ENCODE data around the gene EDEM2. TPM values are rescaled to one million over a fixed set of nuclear protein-coding genes. Genes with fewer than 3 reads are reported as not detected.

The EDEM2 gene, protein sequence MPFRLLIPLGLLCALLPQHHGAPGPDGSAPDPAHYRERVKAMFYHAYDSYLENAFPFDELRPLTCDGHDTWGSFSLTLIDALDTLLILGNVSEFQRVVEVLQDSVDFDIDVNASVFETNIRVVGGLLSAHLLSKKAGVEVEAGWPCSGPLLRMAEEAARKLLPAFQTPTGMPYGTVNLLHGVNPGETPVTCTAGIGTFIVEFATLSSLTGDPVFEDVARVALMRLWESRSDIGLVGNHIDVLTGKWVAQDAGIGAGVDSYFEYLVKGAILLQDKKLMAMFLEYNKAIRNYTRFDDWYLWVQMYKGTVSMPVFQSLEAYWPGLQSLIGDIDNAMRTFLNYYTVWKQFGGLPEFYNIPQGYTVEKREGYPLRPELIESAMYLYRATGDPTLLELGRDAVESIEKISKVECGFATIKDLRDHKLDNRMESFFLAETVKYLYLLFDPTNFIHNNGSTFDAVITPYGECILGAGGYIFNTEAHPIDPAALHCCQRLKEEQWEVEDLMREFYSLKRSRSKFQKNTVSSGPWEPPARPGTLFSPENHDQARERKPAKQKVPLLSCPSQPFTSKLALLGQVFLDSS
- 12.5 TPM for polyA plus RNA-seq (2012; ENCODE audit: insufficient read length, low read depth)

DNA sequence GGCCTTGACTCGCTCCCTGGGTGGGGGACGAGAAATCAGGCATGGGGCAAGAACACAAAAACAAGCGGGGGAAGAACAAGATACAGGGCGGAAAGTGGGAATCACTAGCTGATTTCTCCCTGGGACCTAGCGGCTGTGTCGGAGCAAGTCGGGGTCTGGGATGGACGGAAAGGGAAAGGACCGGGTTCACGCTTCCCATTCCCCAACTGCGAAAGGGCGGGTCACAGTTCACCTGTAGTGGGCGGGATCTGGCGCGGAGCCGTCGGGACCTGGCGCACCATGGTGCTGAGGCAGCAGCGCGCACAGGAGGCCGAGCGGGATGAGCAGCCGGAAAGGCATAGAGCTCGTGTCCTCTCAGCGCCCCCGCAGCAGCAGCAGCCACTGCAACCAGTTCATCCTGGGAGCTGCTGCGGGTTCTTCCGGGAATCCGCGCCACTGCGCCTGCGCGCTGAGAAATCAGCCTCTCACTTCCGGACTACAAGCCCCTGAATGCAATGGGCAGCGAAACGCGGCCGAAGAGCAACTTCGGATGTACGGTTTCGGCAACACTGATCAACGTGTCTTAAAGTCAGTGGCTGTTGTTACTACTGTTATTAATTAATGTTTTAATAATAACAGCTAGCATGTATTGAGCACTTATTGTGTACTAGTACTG lies at the start of gene EDEM2:
EDEM2 (minus strand) TSS at position 417 of the 655 bp plus-strand sequence; CDS start at position 339, 78 bp downstream.
- TF ChIP-seq FOXP2 (optimal IDR thresholded peaks at IDR 0.05; ENCODE audit: borderline replicate concordance, extremely low read depth, extremely low read length, insufficient read depth) (peak; percentile 83), SIN3A (IDR thresholded peaks at IDR 0.05; ENCODE audit: borderline replicate concordance, insufficient read depth, low read length) (peak; percentile 79; the same call in 1 of the 2 replicates), TAF1 (IDR thresholded peaks at IDR 0.05; ENCODE audit: borderline replicate concordance, insufficient read depth, low read length) (peak; percentile 48; the same call in 1 of the 2 replicates), POLR2AphosphoS5 (IDR thresholded peaks at IDR 0.05; ENCODE audit: low read depth, low read length) (peak; percentile 75)
- TF ChIP-seq, protein P1, sequence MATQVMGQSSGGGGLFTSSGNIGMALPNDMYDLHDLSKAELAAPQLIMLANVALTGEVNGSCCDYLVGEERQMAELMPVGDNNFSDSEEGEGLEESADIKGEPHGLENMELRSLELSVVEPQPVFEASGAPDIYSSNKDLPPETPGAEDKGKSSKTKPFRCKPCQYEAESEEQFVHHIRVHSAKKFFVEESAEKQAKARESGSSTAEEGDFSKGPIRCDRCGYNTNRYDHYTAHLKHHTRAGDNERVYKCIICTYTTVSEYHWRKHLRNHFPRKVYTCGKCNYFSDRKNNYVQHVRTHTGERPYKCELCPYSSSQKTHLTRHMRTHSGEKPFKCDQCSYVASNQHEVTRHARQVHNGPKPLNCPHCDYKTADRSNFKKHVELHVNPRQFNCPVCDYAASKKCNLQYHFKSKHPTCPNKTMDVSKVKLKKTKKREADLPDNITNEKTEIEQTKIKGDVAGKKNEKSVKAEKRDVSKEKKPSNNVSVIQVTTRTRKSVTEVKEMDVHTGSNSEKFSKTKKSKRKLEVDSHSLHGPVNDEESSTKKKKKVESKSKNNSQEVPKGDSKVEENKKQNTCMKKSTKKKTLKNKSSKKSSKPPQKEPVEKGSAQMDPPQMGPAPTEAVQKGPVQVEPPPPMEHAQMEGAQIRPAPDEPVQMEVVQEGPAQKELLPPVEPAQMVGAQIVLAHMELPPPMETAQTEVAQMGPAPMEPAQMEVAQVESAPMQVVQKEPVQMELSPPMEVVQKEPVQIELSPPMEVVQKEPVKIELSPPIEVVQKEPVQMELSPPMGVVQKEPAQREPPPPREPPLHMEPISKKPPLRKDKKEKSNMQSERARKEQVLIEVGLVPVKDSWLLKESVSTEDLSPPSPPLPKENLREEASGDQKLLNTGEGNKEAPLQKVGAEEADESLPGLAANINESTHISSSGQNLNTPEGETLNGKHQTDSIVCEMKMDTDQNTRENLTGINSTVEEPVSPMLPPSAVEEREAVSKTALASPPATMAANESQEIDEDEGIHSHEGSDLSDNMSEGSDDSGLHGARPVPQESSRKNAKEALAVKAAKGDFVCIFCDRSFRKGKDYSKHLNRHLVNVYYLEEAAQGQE (IDR thresholded peaks at IDR 0.05; ENCODE audit: insufficient read depth in 1 of 2, low read depth in 2 of 2, low read length in 2 of 2) = no peak

DNA sequence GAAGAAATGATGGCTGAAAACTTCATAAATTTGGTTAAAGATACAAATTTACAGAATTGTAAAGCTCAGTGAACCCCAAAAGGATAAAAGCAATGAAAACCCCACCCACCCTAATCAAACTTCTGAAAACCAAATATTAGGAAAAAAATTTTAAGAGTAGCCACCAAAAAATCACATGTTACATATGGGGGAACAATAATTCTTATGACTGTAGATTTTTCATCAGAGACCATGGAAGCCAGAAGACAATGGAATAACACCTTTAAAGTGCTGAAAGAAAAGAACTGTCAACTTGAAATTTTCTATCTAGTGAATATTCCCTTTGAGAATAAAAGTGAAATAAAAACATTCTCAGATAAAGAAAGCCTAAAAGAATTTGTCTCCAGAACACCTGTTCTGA lies 49.2 kb upstream of the EDEM2 start:
- TF ChIP-seq, protein P1 (IDR thresholded peaks at IDR 0.05; ENCODE audit: insufficient read depth in 1 of 2, low read depth in 2 of 2, low read length in 2 of 2) = no peak
- TF ChIP-seq SIN3A (IDR thresholded peaks at IDR 0.05; ENCODE audit: borderline replicate concordance, insufficient read depth, low read length) (no peak), POLR2AphosphoS5 (IDR thresholded peaks at IDR 0.05; ENCODE audit: low read depth, low read length) (no peak), FOXP2 (optimal IDR thresholded peaks at IDR 0.05; ENCODE audit: borderline replicate concordance, extremely low read depth, extremely low read length, insufficient read depth) (no peak), TAF1 (IDR thresholded peaks at IDR 0.05; ENCODE audit: borderline replicate concordance, insufficient read depth, low read length) (no peak)

DNA sequence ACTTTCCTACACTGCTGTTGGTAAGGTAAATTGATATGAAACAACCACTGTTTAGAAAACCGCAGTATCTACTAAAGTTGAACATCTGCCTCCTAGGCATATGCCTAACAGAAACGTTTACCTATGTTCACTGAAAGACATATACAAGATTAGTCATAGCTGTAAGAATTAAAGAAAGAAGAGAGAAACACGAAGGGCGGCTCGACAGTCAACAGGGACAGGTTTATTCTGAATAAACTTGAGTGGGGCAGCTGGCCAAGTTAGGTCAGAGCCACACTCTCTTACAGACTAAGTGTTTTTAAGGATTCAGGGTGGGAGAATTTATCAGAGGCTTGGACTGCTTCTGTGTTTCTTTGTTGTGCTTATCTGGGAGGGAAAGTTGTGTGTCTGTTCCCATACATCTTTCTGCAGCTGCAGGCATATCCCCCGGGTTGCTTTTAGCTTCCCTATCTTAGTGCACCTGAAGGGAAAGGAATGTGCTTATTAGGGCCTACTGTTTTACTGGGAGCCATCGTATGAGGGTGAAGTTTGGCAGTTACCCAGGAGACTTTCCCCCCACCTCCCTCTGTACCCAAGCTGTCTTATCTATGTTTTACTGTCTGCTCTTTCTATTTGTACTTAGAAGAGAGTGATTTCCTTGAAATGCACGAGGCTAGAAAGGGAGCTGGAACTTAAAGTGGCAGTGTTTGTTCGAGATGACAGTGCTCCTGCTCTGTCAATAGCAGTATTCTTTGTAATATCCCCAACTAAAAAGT lies 45.2 kb upstream of the EDEM2 start:
- TF ChIP-seq SIN3A (IDR thresholded peaks at IDR 0.05; ENCODE audit: borderline replicate concordance, insufficient read depth, low read length) = no peak
- no peak for TF ChIP-seq TAF1 (IDR thresholded peaks at IDR 0.05; ENCODE audit: borderline replicate concordance, insufficient read depth, low read length)
- no peak for TF ChIP-seq FOXP2 (optimal IDR thresholded peaks at IDR 0.05; ENCODE audit: borderline replicate concordance, extremely low read depth, extremely low read length, insufficient read depth)
- TF ChIP-seq, protein P1 (IDR thresholded peaks at IDR 0.05; ENCODE audit: insufficient read depth in 1 of 2, low read depth in 2 of 2, low read length in 2 of 2) = no peak
- no peak for TF ChIP-seq POLR2AphosphoS5 (IDR thresholded peaks at IDR 0.05; ENCODE audit: low read depth, low read length)

DNA sequence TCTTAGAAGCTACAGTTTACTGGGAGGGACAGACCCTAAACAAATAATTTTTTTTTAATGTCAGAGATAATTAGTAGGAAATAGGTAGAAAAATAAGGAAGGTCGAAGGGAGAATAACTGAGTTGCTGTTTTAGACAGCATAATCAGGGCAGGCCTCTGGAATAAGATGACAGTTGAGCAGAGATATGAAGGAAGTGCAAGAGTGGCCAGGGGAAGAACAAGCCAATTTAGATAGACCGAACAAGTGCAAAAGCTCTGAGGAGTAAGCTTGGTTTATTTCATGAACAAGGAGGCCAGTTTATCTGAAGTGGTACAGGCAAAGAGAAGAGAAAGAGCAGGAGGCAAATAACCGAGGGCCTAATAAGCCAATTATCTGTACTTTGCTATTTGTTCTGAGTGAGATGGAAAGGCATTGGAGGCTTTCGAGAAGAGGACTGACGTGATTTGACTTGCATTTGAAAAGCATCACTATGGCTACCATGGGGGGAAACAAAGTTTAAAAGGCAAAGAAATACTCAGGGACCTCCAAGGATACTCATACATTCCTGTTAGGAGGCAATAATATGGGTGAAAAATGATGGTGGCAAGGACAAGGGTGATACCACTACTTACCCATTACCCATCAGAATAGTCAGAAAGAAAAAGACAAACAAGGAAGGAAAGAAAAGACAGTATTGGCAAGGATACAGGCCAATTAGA lies 44.4 kb upstream of the EDEM2 start:
- TF ChIP-seq, protein P1 (IDR thresholded peaks at IDR 0.05; ENCODE audit: insufficient read depth in 1 of 2, low read depth in 2 of 2, low read length in 2 of 2) = no peak
- TF ChIP-seq SIN3A (IDR thresholded peaks at IDR 0.05; ENCODE audit: borderline replicate concordance, insufficient read depth, low read length) = no peak
- TF ChIP-seq POLR2AphosphoS5 (IDR thresholded peaks at IDR 0.05; ENCODE audit: low read depth, low read length) = no peak
- TF ChIP-seq TAF1 (IDR thresholded peaks at IDR 0.05; ENCODE audit: borderline replicate concordance, insufficient read depth, low read length) = no peak
- TF ChIP-seq FOXP2 (optimal IDR thresholded peaks at IDR 0.05; ENCODE audit: borderline replicate concordance, extremely low read depth, extremely low read length, insufficient read depth) = no peak
